K562 (cell line): ENCODE results near the gene LZTS2. TPM values are rescaled to one million over a fixed set of nuclear protein-coding genes. Genes with fewer than 3 reads are reported as not detected.
A peak's percentile ranks its signal among the peaks of the same experiment; 100 is the strongest.

Experiments
- AFF1 ChIP-seq, 2 experiments: fragments of 450-650 bp; IDR thresholded peaks; 2 replicates each; pipeline ENCODE4 v1.6.1; 2018; ENCODE audit warnings: mild to moderate bottlenecking in 2 of 2, low read depth in 1 of 2; ENCODE audit not compliant: partially characterized antibody in 2 of 2
- ARID3B ChIP-seq: fragments of 250-450 bp; sonication (Bioruptor Pico); IDR thresholded peaks from 2 replicates; pipeline ENCODE4 v1.4.0; 2020; ENCODE audit warnings: borderline replicate concordance
- CHD1 ChIP-seq: fragments of 200-600 bp; sonication (generic); IDR thresholded peaks from one replicate; pipeline ENCODE4 v1.6.1; 2012; ENCODE audit warnings: mild to moderate bottlenecking, moderate library complexity, low read length, inconsistent platforms
- DEAF1 ChIP-seq: fragments of 450-650 bp; formaldehyde crosslinking; IDR thresholded peaks from 2 replicates; pipeline ENCODE4 v1.4.0; 2020; ENCODE audit warnings: mild to moderate bottlenecking, moderate library complexity
- ETV5 ChIP-seq: sonication (generic); formaldehyde crosslinking; IDR thresholded peaks from 2 replicates; pipeline ENCODE4 v1.4.0; 2020; ENCODE audit warnings: low read depth, mild to moderate bottlenecking, missing genetic modification reagents
- GABPA ChIP-seq: fragments of 200-800 bp; sonication (Bioruptor generic); conservative IDR thresholded peaks from 2 replicates; pipeline ENCODE4 v1.6.1; 2016; ENCODE audit warnings: low read depth, missing genetic modification characterization, missing compliant biosample characterization
- IRF1 ChIP-seq: sonication (generic); formaldehyde crosslinking; IDR thresholded peaks from 2 replicates; pipeline ENCODE4 v1.8.0; 2022; ENCODE audit warnings: missing genetic modification reagents, mild to moderate bottlenecking, borderline replicate concordance
- KLF10 ChIP-seq: fragments of 250-450 bp; sonication (Bioruptor Pico); IDR thresholded peaks from 2 replicates; pipeline ENCODE4 v1.6.1; 2021; ENCODE audit warnings: matching md5 sums
- MXI1 ChIP-seq: IDR thresholded peaks from 2 replicates; pipeline ENCODE4 v1.6.1; 2011; ENCODE audit warnings: low read depth, mild to moderate bottlenecking, improper control_type of control experiment, low read length
- NFATC3 ChIP-seq: fragments of 450-650 bp; IDR thresholded peaks from 2 replicates; pipeline ENCODE4 v1.6.1; 2017; ENCODE audit warnings: mild to moderate bottlenecking
- PHTF2 ChIP-seq: fragments of 250-450 bp; sonication (Bioruptor Pico); IDR thresholded peaks from 2 replicates; pipeline ENCODE4 v1.5.0; 2021; ENCODE audit warnings: mild to moderate bottlenecking
- PML ChIP-seq: IDR thresholded peaks from 2 replicates; pipeline ENCODE4 v1.6.1; 2012; ENCODE audit warnings: low read length, inconsistent platforms
- RBBP5 ChIP-seq: fragments of 200-600 bp; sonication (generic); IDR thresholded peaks from 2 replicates; pipeline ENCODE4 v1.6.1; 2012; ENCODE audit warnings: borderline replicate concordance, mild to moderate bottlenecking, low read length, control low read depth, inconsistent platforms; ENCODE audit not compliant: insufficient read depth, poor library complexity, severe bottlenecking
- SOX6 ChIP-seq: fragments of 450-650 bp; IDR thresholded peaks from 2 replicates; pipeline ENCODE4 v1.6.1; 2014; ENCODE audit warnings: mild to moderate bottlenecking
- ZNF75A ChIP-seq: fragments of 450-650 bp; formaldehyde crosslinking; IDR thresholded peaks from 2 replicates; pipeline ENCODE4 v1.4.0; 2020; ENCODE audit warnings: mild to moderate bottlenecking
- ZNF79 ChIP-seq: fragments of 250-450 bp; sonication (Bioruptor Pico); IDR thresholded peaks from 2 replicates; pipeline ENCODE4 v1.4.0; 2020; ENCODE audit warnings: low read depth, mild to moderate bottlenecking, moderate library complexity
- polyA plus RNA-seq, 8 experiments: library from polyadenylated mRNA; depleted of rRNA in 4 of 8; stranded (reverse) in 5 of 8; unstranded in 3 of 8; fragments of >200 nt; fragmentation: Nextera tagmentation in 2 of 8; fragmentation: Illumina TruSeq in 1 of 8; extraction: Ambion mirVana in 2 of 8; extraction: Trizol in 1 of 8; gene quantifications; 2 replicates each; pipeline versions ENCODE4 v1.2.1 to v1.2.3, GENCODE V29; 2011 to 2014; ENCODE audit warnings: inconsistent platforms in 1 of 8, missing spikeins in 1 of 8
- total RNA-seq, 7 experiments: library from RNA; depleted of rRNA in 6 of 7; stranded (reverse); fragments of >200 nt in 6 of 7; fragmentation: Illumina TruSeq in 2 of 7; extraction: Trizol in 2 of 7; gene quantifications; 2 replicates each; pipeline versions ENCODE4 v1.2.1 to v1.2.3, GENCODE V29; 2011 to 2021; ENCODE audit warnings: low replicate concordance in 1 of 7

The LZTS2 gene
- total and polyA plus RNA-seq, 9 of the 15 experiments (the other 6 are each of a cell fraction or from before 2014, with no cell fraction given), result 0.23 to 42.5 (median 14.7) TPM

- TF ChIP-seq AFF1 (IDR thresholded peaks at IDR 0.05; ENCODE audit: low read depth in 1 of 2, partially characterized antibody in 2 of 2) (no peak), ETV5 (CRISPR knock-in tag) (no peak), DEAF1 (CRISPR knock-in tag) (0 out of 2 replicates have a peak, but pooled peaks have one; percentile 11), SOX6 (no peak), ZNF75A (CRISPR knock-in tag) (no peak), CHD1 (no peak), NFATC3 (no peak), PHTF2 (CRISPR knock-in tag) (no peak), KLF10 (CRISPR knock-in tag) (no peak), IRF1 (CRISPR knock-in tag) (no peak), GABPA (no peak), ZNF79 (no peak), PML (no peak), ARID3B (no peak), MXI1 (no peak), RBBP5 (peak; percentile 43)
Observed at GRCh38 chr10:100998991-100999741, 442 bp upstream of the LZTS2 start (continued).
